ENCODE measurements around the gene PER3.
A peak's percentile ranks its signal among the peaks of the same experiment; 100 is the strongest.
"Not testable (repeated sequence)": the region's sequence is repeated elsewhere in the genome, so short reads cannot be mapped to it uniquely, and the experiment has no call there.

The PER3 gene

GRCh38 chr1:7780976-7781375 is 3.1 kb upstream of the PER3 start:
- DNase-seq, result no peak

- peak; percentile 4 for DNase-seq
Measured at GRCh38 chr1:7781501-7781900, 2.6 kb upstream of the PER3 start.

GRCh38 chr1:7781923-7782495 is 2.1 kb upstream of the PER3 start:
- DNase-seq, result peak; percentile 26

- no peak for DNase-seq
Measured at GRCh38 chr1:7783178-7783711, 846 bp upstream of the PER3 start.

- DNase-seq, result no peak
Measured at GRCh38 chr1:7784492-7785071, 491 bp downstream of the PER3 start.

- no peak for DNase-seq
Measured at GRCh38 chr1:7785108-7785507, 1.0 kb downstream of the PER3 start.

GRCh38 chr1:7786795-7787194 is 2.7 kb downstream of the PER3 start:
- DNase-seq, result no peak

GRCh38 chr1:7789828-7790227 is 5.7 kb downstream of the PER3 start:
- DNase-seq, result no peak

GRCh38 chr1:7791027-7791426 is 6.9 kb downstream of the PER3 start:
- DNase-seq, result not testable (repeated sequence)

- no peak for DNase-seq
Measured at GRCh38 chr1:7795406-7795805, 11.3 kb downstream of the PER3 start.

- DNase-seq, result no peak
Measured at GRCh38 chr1:7805460-7805859, 21.4 kb downstream of the PER3 start.

- peak; percentile 33 for DNase-seq
Measured at GRCh38 chr1:7808253-7808844, 24.3 kb downstream of the PER3 start.

GRCh38 chr1:7809742-7810141 is 25.7 kb downstream of the PER3 start:
- no peak for DNase-seq

- DNase-seq, result no peak
Measured at GRCh38 chr1:7810395-7810794, 26.3 kb downstream of the PER3 start.

GRCh38 chr1:7811476-7811875 is 27.4 kb downstream of the PER3 start:
- DNase-seq, result no peak

GRCh38 chr1:7813677-7814373 is 29.7 kb downstream of the PER3 start:
- no peak for DNase-seq

GRCh38 chr1:7821282-7821681 is 37.2 kb downstream of the PER3 start:
- DNase-seq, result no peak

GRCh38 chr1:7824701-7825100 is 40.6 kb downstream of the PER3 start:
- no peak for DNase-seq

GRCh38 chr1:7826363-7826762 is 42.3 kb downstream of the PER3 start:
- no peak for DNase-seq

- DNase-seq, result peak; percentile 25
Measured at GRCh38 chr1:7827126-7827955, 43.2 kb downstream of the PER3 start.

GRCh38 chr1:7831458-7831857 is 47.4 kb downstream of the PER3 start:
- DNase-seq, result no peak

GRCh38 chr1:7833035-7833434 is 48.9 kb downstream of the PER3 start:
- DNase-seq, result no peak

- no peak for DNase-seq
Measured at GRCh38 chr1:7838714-7839113, 54.6 kb downstream of the PER3 start.
